Esophagus muscularis mucosa (tissue), 3 donors: ENCODE results near the gene ZBTB12.

ENCODE experiments used
- CTCF ChIP-seq, 3 experiments: fragments of 200-600 bp in 2 of 3; fragments of 450-650 bp in 1 of 3; sonication (generic) in 2 of 3; IDR thresholded peaks; one replicate each; pipeline ENCODE4 v1.5.1; 2017 to 2019; ENCODE audit warnings: antibody characterized with exemption in 3 of 3, mild to moderate bottlenecking in 2 of 3, moderate library complexity in 1 of 3
- POLR2AphosphoS5 ChIP-seq, 2 donors: sonication (generic); formaldehyde crosslinking; IDR thresholded peaks; one replicate each; pipeline ENCODE4 v1.6.1; 2017; ENCODE audit warnings: antibody characterized with exemption in 2 of 2

GRCh38 chr6:31930962-31931361, 29.1 kb upstream of the ZBTB12 start:
- TF ChIP-seq CTCF (IDR thresholded peaks at IDR 0.05) (no peak), POLR2AphosphoS5 (IDR thresholded peaks at IDR 0.05) (no peak)
